Skeletal muscle tissue (tissue), 4 donors: Measurements from ENCODE around the gene GPHA2. TPM values are rescaled to one million over a fixed set of nuclear protein-coding genes. Genes with fewer than 3 reads are reported as not detected.

ENCODE experiments used
- H3K27ac ChIP-seq: one replicate; pipeline ENCODE4 v1.7.0; 2013; ENCODE audit warnings: mild to moderate bottlenecking, low read depth, low read length, inconsistent platforms
- H3K27me3 ChIP-seq, 3 donors: one replicate each; pipeline ENCODE4 v1.7.0; 2013; ENCODE audit warnings: low read length in 3 of 3; ENCODE audit not compliant: control insufficient read depth in 3 of 3, insufficient read depth in 3 of 3
- H3K36me3 ChIP-seq, 3 donors: one replicate each; pipeline ENCODE4 v1.7.0; 2013; ENCODE audit warnings: low read length in 3 of 3; ENCODE audit not compliant: control insufficient read depth in 3 of 3, insufficient read depth in 3 of 3
- H3K4me1 ChIP-seq, 3 donors: one replicate each; pipeline ENCODE4 v1.7.0; 2013; ENCODE audit warnings: low read length in 3 of 3, mild to moderate bottlenecking in 3 of 3; ENCODE audit not compliant: control insufficient read depth in 3 of 3, insufficient read depth in 3 of 3
- H3K4me3 ChIP-seq, 3 donors: one replicate each; pipeline ENCODE4 v1.7.0; 2013; ENCODE audit warnings: low read length in 3 of 3
- H3K9ac ChIP-seq, 3 donors: one replicate each; pipeline ENCODE4 v1.7.0; 2013; ENCODE audit warnings: low read length in 3 of 3, mild to moderate bottlenecking in 3 of 3, moderate library complexity in 2 of 3, low read depth in 1 of 3
- H3K9me3 ChIP-seq, 3 donors: one replicate each; pipeline ENCODE4 v1.7.0; 2013; ENCODE audit warnings: low read length in 3 of 3; ENCODE audit not compliant: control insufficient read depth in 3 of 3
- total RNA-seq: library from RNA; depleted of rRNA; stranded (reverse); fragments of >200 nt; gene quantifications from one replicate; pipeline ENCODE4 v1.2.3, GENCODE V29; 2014
- donor health status: Osteomylitis.

Gene GPHA2
- total RNA-seq, 1 donor from 2014 or later: not detected

DNA sequence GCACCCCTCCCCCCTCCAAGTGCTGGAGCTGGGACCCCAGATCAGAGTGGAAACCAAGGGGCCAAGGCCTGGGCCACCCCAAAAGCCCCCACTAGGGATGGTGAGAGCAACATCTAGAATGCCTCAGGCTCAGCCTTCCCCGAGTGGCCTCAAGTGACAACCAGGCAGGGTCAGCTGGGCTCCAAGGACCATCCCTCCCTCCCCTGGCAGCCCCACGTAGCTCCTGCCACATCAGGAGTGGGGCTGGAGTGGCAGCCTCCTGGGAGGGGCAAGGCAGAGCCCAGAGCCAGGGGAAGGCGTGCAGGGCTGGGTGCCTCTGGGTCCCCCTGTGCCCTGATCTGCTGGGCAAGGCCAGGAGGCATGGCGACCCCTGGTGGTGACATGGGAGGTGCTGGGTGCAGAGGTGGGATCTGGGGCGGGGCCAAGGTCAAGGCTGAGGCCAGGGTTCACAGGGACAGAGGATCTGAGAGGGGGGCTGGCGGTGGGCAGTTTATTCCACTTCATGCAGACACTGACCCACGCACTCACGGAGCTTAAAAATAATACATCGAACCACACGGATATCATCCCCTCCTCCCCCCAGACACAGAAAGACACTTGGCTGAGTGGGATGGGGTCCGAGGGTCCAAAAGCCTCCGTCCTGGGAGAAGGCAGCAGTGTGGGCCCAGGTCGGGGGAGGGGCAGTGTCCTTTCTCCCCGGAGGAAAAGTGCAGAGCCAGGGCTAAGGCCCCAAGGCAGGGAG, 41.5 kb downstream of the GPHA2 start:
- no peak overlapping the region for H3K4me3 ChIP-seq
- H3K27ac ChIP-seq: no peak overlapping the region
- H3K4me1 ChIP-seq: peaks cover 5 to 15% (median 9%) of the 10 kb centered on the region in 3 donors
- H3K36me3 ChIP-seq: peaks cover 22 to 27% (median 26%) of the 10 kb centered on the region in 3 donors
- peak overlapping the region in 1 of 3 donors; percentile 8 for H3K9ac ChIP-seq
- H3K27me3 ChIP-seq: no peaks in the 10 kb centered on the region
- H3K9me3 ChIP-seq: no peaks in the 10 kb centered on the region

DNA sequence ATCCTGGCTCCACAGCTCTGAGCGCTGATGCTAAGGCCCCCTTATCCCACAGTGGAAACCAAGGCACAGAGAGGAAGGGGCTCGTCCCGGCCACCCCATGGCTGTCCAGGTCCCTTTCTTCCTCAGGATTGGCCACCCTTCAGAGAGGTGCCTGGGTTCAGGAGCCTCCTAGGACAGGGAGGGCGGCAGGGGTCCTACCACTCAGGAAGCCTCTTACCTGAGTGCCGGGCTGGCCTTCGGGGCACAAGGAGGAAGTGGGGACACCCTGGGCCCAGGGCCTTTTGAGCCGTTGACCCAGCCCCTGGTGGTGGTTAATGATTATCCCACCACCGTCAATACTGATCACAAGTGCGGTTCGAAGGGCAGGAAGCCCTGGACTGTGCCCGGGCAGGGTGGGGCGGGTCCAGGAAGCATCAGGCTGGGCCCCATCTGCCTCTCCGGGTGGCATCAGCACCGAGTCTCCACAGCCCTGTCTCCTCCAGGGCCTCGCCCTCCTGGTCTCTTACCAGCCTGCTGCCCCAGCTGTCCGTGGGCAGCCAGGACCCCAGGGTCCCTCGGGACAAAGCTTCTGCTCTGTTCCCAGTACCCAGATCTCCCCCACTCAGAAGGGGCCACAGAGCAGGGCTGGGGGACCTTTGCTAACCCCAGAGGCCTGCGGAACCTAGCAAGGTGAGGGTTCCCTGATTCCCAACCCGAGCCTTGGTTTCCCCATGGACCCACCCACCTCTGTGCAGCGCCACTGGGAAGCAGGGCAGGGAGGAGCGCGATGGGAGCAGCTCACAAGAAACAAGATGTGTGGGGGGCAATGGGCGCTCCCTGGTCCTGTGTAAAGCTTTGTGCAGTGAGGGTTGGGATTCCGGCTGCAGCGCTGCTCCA, 42.3 kb downstream of the GPHA2 start:
- peaks cover 5 to 15% (median 9%) of the 10 kb centered on the region in 3 donors for H3K4me1 ChIP-seq
- H3K4me3 ChIP-seq: no peak overlapping the region
- H3K9me3 ChIP-seq: no peaks in the 10 kb centered on the region
- no peaks in the 10 kb centered on the region for H3K27me3 ChIP-seq
- H3K9ac ChIP-seq: peak overlapping the region in 2 of 3 donors; percentile 38 to 40
- H3K36me3 ChIP-seq: peaks cover 19 to 24% (median 22%) of the 10 kb centered on the region in 3 donors
- no peak overlapping the region for H3K27ac ChIP-seq

DNA sequence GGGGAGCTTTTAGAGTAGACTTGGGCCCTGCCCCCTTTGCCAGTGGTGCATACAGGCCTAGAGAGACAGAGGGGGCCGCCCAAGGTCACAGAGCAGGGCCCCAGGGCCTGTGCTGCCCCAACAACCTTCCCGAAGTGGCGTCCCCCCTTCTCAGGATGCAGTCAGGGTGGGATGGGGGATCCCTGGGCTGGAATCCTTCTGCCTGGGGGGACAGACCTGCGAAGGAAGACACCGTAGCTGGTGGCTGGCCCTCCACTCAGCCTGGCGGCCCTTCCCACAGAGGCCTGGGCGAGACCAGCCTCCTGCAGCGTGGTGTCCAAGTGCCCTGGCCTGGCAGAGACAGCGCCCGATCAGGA, 42.9 kb downstream of the GPHA2 start:
- Histone ChIP-seq H3K27me3 (no peaks in the 10 kb centered on the region), H3K9me3 (no peaks in the 10 kb centered on the region), H3K36me3 (peaks cover 14 to 18% (median 16%) of the 10 kb centered on the region in 3 donors), H3K4me1 (peaks cover 10 to 19% (median 14%) of the 10 kb centered on the region in 3 donors), H3K4me3 (no peak overlapping the region), H3K27ac (no peak overlapping the region), H3K9ac (peak overlapping the region in 1 of 3 donors; percentile 40)

DNA sequence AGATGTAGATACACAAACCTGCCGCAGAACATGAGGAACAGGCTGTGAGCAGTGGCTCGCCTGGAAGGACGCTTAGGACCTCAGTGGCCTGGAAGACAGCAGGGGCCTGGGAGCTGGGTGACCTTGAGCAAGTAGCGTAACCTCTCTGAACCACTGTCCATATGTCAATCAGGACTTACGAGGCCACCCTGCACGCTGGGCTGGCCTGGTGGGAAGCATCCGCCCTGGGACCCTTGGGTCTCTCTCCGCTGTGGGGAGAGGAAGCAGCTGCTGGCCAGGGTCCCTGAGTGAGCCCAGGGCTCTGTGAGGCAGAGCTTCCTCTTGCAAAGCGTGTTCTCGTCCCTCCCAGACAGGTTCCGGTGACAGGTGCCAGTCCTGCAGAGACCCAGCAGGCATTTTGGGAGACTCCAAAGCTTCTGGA, 43.3 kb downstream of the GPHA2 start:
- Histone ChIP-seq H3K9me3 (no peaks in the 10 kb centered on the region), H3K4me3 (no peak overlapping the region), H3K36me3 (peaks cover 10 to 14% (median 13%) of the 10 kb centered on the region in 3 donors), H3K27ac (no peak overlapping the region), H3K4me1 (peaks cover 13 to 23% (median 18%) of the 10 kb centered on the region in 3 donors), H3K27me3 (no peaks in the 10 kb centered on the region), H3K9ac (no peak overlapping the region)

DNA sequence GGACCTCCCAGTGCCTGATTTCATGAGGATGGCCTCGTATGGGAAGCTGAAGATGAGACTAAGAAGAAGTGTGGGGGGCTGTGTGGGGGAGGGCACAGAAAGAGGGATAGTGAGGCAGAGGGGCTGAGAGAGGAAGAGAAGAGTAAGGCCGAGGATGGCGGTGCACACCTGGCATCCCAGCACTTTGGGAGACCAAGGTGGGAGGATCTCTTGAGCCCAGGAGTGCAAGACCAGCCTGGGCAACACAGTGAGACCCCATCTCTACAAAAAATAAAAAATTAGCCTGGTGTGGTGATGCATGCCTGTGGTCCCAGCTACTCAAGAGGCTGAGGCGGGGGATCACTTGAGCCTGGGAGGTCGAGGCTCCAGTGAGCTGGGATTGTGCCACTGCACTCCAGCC, 43.8 kb downstream of the GPHA2 start:
- Histone ChIP-seq H3K36me3 (peaks cover 6 to 9% (median 9%) of the 10 kb centered on the region in 3 donors), H3K9me3 (no peaks in the 10 kb centered on the region), H3K9ac (peak overlapping the region in 1 of 3 donors; percentile 45), H3K4me3 (no peak overlapping the region), H3K27ac (no peak overlapping the region), H3K4me1 (peaks cover 13 to 24% (median 20%) of the 10 kb centered on the region in 3 donors), H3K27me3 (no peaks in the 10 kb centered on the region)

DNA sequence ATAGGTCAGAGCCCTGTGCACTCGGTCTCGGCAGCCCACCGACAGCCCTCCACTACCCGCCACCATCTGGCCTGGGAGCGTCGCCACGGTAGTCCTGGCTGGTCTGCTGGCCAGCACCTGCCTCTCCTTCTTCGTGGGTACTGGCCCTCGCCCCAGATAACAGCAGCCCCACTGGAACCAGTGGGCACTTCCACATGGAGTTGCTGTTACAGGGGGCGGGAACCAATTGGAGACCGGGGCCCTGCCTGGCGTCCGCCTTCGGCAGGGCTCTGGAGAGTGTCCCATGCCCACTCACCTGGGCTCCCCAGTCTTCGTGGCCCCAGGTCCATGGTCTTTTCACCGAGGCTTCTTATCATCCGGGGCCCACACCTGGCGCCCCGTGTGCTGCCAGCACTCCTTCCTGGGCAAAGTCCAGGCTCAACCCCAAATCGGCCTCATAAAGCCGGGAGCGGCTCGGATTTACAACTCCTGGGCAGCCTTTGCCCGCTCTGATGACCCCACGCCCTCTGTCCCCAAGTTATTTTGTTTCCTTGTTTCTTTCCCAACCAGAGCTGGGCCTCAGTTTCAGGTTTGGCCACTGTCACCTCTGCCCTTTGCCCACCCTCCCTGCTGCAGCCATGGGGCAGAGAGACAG, 44.4 kb downstream of the GPHA2 start:
- no peak overlapping the region for H3K27ac ChIP-seq
- H3K27me3 ChIP-seq: no peaks in the 10 kb centered on the region
- peak overlapping the region in 1 of 3 donors; percentile 45 for H3K9ac ChIP-seq
- H3K9me3 ChIP-seq: no peaks in the 10 kb centered on the region
- peaks cover 1 to 7% (median 5%) of the 10 kb centered on the region in 3 donors for H3K36me3 ChIP-seq
- H3K4me1 ChIP-seq: peaks cover 13 to 24% (median 20%) of the 10 kb centered on the region in 3 donors
- H3K4me3 ChIP-seq: no peak overlapping the region

DNA sequence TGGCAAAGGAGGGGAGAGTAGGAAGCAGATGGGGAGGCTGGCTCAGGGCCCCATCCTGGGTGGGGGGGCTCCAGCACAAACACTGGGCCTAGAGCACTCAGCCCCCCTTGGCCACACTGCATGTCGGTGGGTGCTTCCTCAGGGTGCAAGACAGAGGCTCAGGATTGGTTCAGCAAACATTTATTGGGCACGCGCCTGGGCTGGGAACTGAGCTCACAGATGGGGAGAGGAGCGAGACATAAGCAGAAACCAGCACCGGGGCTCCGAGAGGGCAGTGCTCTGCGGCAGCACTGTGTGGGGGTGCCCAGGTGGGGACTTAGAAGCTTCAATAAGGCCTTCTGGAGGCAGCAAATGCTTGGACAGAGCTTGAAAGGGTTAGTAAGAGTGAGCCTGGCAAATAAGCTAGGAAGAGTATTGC, 45.2 kb downstream of the GPHA2 start:
- H3K4me3 ChIP-seq: no peak overlapping the region
- peaks cover 0 to 5% (median 4%) of the 10 kb centered on the region in 3 donors for H3K36me3 ChIP-seq
- no peaks in the 10 kb centered on the region for H3K27me3 ChIP-seq
- H3K9me3 ChIP-seq: no peaks in the 10 kb centered on the region
- no peak overlapping the region for H3K27ac ChIP-seq
- H3K4me1 ChIP-seq: peaks cover 13 to 24% (median 20%) of the 10 kb centered on the region in 3 donors
- peak overlapping the region in 1 of 3 donors; percentile 3 for H3K9ac ChIP-seq

DNA sequence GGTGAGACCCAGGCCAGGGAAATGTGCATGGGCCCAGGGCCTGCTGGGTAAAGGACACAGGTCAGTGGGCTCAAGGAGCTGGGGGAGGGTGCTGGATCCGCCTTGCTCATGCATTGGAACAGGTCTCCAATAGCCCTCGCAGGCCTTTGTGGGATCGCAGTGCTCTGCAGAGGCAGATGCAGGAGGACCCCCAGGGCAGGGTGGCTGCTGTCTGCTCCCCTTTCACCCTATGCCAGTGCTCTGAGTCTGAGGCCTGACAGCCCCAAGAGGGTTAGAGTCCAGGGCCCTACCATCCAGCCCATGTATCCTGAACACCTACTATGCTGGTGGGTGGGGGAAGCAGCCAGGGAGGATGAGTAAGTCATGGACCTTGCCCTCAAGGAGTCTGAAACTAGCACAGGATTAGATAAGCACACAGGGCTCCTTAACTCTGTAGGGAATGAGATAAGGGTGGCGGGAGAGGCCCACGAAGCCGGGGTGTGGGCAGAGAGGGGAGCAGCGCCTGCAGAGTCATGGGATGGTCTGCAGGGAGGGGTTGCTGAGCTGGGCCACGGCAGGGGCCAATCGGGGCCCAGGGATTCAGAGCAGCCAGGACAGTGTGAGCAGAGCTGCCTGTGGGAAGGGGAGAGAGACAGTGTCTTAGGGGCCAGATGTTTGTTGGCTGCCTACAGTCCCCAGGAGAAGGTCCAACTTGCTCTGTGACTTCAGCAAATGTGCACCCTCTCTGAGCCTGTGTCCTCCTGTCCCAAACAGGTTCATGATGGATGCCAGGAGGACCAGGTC, 46.8 kb downstream of the GPHA2 start:
- H3K27me3 ChIP-seq: no peaks in the 10 kb centered on the region
- H3K9ac ChIP-seq: no peak overlapping the region
- no peaks in the 10 kb centered on the region for H3K9me3 ChIP-seq
- no peak overlapping the region for H3K4me3 ChIP-seq
- H3K36me3 ChIP-seq: no peaks in the 10 kb centered on the region
- H3K27ac ChIP-seq: no peak overlapping the region
- H3K4me1 ChIP-seq: peaks cover 7 to 18% (median 13%) of the 10 kb centered on the region in 3 donors

DNA sequence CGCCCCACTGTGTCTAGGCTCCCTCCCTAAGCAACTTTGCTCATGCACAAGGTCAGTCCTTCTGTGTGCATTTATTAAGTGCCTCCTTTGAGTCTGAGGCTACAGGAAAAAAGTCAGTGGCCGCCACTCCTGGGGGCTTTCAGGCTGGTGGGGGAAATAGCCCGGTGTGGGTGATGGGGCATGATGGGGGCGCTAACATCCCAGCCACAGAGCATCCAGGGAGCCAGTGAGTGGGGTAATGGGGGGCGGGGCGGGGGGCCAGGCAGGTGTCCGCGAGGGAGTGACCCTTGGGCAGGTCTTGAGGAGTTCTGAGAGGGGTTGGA, 47.3 kb downstream of the GPHA2 start:
- Histone ChIP-seq H3K4me3 (peak overlapping the region in 2 of 3 donors; percentile 52 to 67), H3K9me3 (no peaks in the 10 kb centered on the region), H3K9ac (peak overlapping the region in 2 of 3 donors; percentile 27 to 69), H3K36me3 (no peaks in the 10 kb centered on the region), H3K27ac (no peak overlapping the region), H3K27me3 (no peaks in the 10 kb centered on the region), H3K4me1 (peaks cover 7 to 19% (median 11%) of the 10 kb centered on the region in 3 donors)
